ENCODE measurements around the gene SUPV3L1.

GRCh38 chr10:69222157-69223027 is 42.4 kb downstream of the SUPV3L1 start:
- TF ChIP-seq CTCF (IDR thresholded peaks at IDR 0.05) (peak in 1 of 4 experiments; percentile 49), POLR2A (IDR thresholded peaks at IDR 0.05) (peak in 1 of 2 donors; percentile 48), POLR2AphosphoS5 (IDR thresholded peaks at IDR 0.05) (no peak)

Data from sigmoid colon (tissue), 4 donors.